ENCODE results near the gene WBP2.
"Not testable (repeated sequence)": the region's sequence is repeated elsewhere in the genome, so short reads cannot be mapped to it uniquely, and the experiment has no call there.

WBP2 gene

GRCh38 chr17:75814021-75814395, 41.1 kb downstream of the WBP2 start:
- no peak for DNase-seq (ENCODE audit: low read depth, low spot score)

GRCh38 chr17:75813081-75814020, 41.8 kb downstream of the WBP2 start:
- DNase-seq (ENCODE audit: low read depth, low spot score): no peak

GRCh38 chr17:75812096-75813013, 42.8 kb downstream of the WBP2 start:
- DNase-seq (ENCODE audit: low read depth, low spot score): no peak

GRCh38 chr17:75811174-75811573, 44.0 kb downstream of the WBP2 start:
- no peak for DNase-seq (ENCODE audit: low read depth, low spot score)

GRCh38 chr17:75810756-75811155, 44.4 kb downstream of the WBP2 start:
- DNase-seq (ENCODE audit: low read depth, low spot score): not testable (repeated sequence)

GRCh38 chr17:75810216-75810615, 44.9 kb downstream of the WBP2 start:
- no peak for DNase-seq (ENCODE audit: low read depth, low spot score)

- DNase-seq (ENCODE audit: low read depth, low spot score): no peak
Measured at GRCh38 chr17:75809631-75810111, 45.5 kb downstream of the WBP2 start.

- no peak for DNase-seq (ENCODE audit: low read depth, low spot score)
Measured at GRCh38 chr17:75808905-75809621, 46.1 kb downstream of the WBP2 start.

GRCh38 chr17:75808549-75808904, 46.6 kb downstream of the WBP2 start:
- DNase-seq (ENCODE audit: low read depth, low spot score): no peak

- DNase-seq (ENCODE audit: low read depth, low spot score): no peak
Measured at GRCh38 chr17:75807861-75808260, 47.3 kb downstream of the WBP2 start.

GRCh38 chr17:75806822-75807500, 48.2 kb downstream of the WBP2 start:
- no peak for DNase-seq (ENCODE audit: low read depth, low spot score)

- DNase-seq (ENCODE audit: low read depth, low spot score): no peak
Measured at GRCh38 chr17:75803883-75804282, 51.3 kb downstream of the WBP2 start.

- DNase-seq (ENCODE audit: low read depth, low spot score): no peak
Measured at GRCh38 chr17:75799402-75799801, 55.7 kb downstream of the WBP2 start.

- no peak for DNase-seq (ENCODE audit: low read depth, low spot score)
Measured at GRCh38 chr17:75795820-75796607, 59.1 kb downstream of the WBP2 start.

Data from iPS DF 19.7 (cell line).